HepG2 (cell line): ENCODE measurements around the gene ITPR1.

Source experiments
- ZNF629 ChIP-seq: sonication (generic); formaldehyde crosslinking; conservative IDR thresholded peaks from 2 replicates; pipeline ENCODE4 v1.5.0; 2020; ENCODE audit warnings: missing genetic modification reagents
- TF ChIP-seq, protein P1 (sequence below): sonication (generic); formaldehyde crosslinking; IDR thresholded peaks from 2 replicates; pipeline ENCODE4 v1.5.0; 2020; ENCODE audit warnings: mild to moderate bottlenecking, missing genetic modification reagents, moderate library complexity

GRCh38 chr3:4772171-4772804 lies 279.1 kb downstream of the ITPR1 start:
- no peak for TF ChIP-seq ZNF629 (CRISPR knock-in tag)
- TF ChIP-seq, protein P1, sequence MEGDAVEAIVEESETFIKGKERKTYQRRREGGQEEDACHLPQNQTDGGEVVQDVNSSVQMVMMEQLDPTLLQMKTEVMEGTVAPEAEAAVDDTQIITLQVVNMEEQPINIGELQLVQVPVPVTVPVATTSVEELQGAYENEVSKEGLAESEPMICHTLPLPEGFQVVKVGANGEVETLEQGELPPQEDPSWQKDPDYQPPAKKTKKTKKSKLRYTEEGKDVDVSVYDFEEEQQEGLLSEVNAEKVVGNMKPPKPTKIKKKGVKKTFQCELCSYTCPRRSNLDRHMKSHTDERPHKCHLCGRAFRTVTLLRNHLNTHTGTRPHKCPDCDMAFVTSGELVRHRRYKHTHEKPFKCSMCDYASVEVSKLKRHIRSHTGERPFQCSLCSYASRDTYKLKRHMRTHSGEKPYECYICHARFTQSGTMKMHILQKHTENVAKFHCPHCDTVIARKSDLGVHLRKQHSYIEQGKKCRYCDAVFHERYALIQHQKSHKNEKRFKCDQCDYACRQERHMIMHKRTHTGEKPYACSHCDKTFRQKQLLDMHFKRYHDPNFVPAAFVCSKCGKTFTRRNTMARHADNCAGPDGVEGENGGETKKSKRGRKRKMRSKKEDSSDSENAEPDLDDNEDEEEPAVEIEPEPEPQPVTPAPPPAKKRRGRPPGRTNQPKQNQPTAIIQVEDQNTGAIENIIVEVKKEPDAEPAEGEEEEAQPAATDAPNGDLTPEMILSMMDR (CRISPR knock-in tag): no peak
